ENCODE data around the gene UBASH3A.

UBASH3A gene

DNA sequence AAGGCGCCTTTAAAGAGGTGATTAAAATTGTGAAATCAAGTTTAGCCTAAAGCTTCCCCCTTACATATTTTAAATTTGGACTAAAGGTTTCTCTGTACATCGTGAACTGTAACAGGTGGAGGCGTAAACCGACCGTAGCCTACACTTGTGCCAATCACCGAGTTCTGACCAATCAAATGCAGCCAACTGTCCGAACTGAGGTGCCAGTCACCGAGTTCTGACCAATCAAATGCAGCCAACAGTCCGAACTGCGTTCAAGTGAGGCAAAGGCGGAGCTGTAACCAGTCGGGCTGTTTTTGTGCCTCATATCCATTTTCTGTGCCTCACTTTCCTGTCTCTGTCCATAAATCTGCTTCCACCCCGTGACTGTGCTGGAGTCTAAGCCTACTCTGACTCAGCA is 44.8 kb upstream of the UBASH3A start:
- no peak for DNase-seq
- intact Hi-C loops (cut with DNase I; ENCODE audit: low total_unique reads), result no loop called here

DNA sequence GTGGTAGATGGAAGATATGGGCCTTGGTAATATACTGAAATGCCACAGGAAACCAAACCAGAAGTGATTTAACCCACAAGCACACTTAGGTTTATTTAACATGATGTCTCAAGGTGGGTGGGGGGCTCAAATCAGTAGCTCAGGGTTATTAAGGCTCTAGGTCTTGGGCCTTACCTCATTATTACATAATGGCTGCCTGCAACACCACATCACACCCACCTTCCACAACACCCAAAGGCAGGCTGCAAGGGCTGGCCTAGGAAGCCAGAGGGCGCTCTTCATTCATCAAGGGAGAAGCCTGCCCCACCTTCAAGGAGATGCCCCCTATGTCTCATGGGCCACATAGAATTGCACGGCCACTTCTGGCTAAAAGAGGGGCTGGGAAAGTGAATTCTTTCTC is 43.4 kb upstream of the UBASH3A start:
- peaks cover 0 to 14% (median 12%) of the 10 kb centered on the region in 3 donors for H3K9me3 ChIP-seq
- no peaks in the 10 kb centered on the region for H3K4me1 ChIP-seq
- H3K27me3 ChIP-seq, result peaks cover 0 to 37% of the 10 kb centered on the region in 2 donors
- no peaks in the 10 kb centered on the region for H3K36me3 ChIP-seq
- intact Hi-C loops (cut with DNase I; ENCODE audit: low total_unique reads), result no loop called here
- TF ChIP-seq, protein P1, sequence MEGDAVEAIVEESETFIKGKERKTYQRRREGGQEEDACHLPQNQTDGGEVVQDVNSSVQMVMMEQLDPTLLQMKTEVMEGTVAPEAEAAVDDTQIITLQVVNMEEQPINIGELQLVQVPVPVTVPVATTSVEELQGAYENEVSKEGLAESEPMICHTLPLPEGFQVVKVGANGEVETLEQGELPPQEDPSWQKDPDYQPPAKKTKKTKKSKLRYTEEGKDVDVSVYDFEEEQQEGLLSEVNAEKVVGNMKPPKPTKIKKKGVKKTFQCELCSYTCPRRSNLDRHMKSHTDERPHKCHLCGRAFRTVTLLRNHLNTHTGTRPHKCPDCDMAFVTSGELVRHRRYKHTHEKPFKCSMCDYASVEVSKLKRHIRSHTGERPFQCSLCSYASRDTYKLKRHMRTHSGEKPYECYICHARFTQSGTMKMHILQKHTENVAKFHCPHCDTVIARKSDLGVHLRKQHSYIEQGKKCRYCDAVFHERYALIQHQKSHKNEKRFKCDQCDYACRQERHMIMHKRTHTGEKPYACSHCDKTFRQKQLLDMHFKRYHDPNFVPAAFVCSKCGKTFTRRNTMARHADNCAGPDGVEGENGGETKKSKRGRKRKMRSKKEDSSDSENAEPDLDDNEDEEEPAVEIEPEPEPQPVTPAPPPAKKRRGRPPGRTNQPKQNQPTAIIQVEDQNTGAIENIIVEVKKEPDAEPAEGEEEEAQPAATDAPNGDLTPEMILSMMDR (IDR thresholded peaks at IDR 0.05), result no peak
- DNase-seq, result no peak
- no peak overlapping the region for H3K27ac ChIP-seq
- H3K4me3 ChIP-seq, result no peak overlapping the region

More for the DNA sequence above, 44.8 kb upstream of the UBASH3A start:
- Histone ChIP-seq H3K27ac (no peak overlapping the region), H3K36me3 (no peaks in the 10 kb centered on the region), H3K27me3 (peaks cover 0 to 23% of the 10 kb centered on the region in 2 donors), H3K4me3 (no peak overlapping the region), H3K4me1 (no peaks in the 10 kb centered on the region), H3K9me3 (peaks cover 0 to 19% (median 18%) of the 10 kb centered on the region in 3 donors)
- TF ChIP-seq, protein P1 (IDR thresholded peaks at IDR 0.05), result no peak

DNA sequence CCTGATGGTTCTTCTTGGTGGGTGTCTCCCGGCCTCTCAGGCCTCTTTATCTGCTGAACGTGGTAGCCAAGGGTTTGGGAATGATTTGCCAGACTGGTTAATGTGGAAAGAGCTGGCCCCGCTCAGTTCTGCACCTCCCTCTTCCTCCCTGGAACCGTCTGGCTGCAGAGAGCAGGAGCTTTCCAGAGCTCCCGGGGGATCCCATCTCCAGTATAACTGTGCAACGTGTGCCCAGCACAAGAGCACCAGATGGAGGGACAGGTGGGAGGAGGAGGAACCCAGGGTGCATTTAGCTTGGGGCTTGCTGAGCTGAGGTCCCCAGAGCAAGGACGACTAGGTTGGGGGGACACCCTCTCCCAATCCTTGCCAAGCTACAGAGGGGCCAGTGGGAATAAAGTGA is 42.4 kb upstream of the UBASH3A start:
- intact Hi-C loops (cut with DNase I; ENCODE audit: low total_unique reads), result no loop called here
- DNase-seq, result no peak
- no peaks in the 10 kb centered on the region for H3K36me3 ChIP-seq
- H3K4me1 ChIP-seq, result no peaks in the 10 kb centered on the region
- peaks cover 0 to 8% (median 4%) of the 10 kb centered on the region in 3 donors for H3K9me3 ChIP-seq
- H3K27ac ChIP-seq, result no peak overlapping the region
- no peak overlapping the region for H3K4me3 ChIP-seq
- H3K27me3 ChIP-seq, result peaks cover 0 to 46% of the 10 kb centered on the region in 2 donors
- TF ChIP-seq, protein P1 (IDR thresholded peaks at IDR 0.05), result no peak

DNA sequence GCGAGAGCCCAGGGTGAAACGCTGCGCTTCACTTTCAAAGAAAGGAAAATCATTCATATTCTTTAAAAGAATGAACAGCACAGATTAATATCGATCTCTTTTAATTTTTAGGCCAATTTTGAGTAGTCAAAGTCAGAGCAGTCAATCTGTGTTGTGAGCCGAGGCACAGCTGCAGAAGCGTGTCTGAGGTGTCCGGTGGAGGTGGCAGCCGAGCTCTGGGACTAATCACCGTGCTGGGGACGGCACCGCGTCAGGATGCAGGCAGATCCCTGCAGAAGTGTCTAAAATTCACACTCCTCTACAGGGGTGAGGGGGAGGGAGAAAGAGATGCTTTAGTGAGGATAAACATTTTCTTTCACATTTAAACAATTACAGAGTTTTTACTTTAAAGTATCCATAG is 41.5 kb upstream of the UBASH3A start:
- H3K9me3 ChIP-seq, result peaks cover 0 to 4% (median 4%) of the 10 kb centered on the region in 3 donors
- TF ChIP-seq, protein P1 (IDR thresholded peaks at IDR 0.05), result no peak
- H3K4me3 ChIP-seq, result no peak overlapping the region
- H3K4me1 ChIP-seq, result no peaks in the 10 kb centered on the region
- H3K36me3 ChIP-seq, result no peaks in the 10 kb centered on the region
- H3K27me3 ChIP-seq, result peaks cover 0 to 48% of the 10 kb centered on the region in 2 donors
- DNase-seq, result no peak
- no peak overlapping the region for H3K27ac ChIP-seq
- intact Hi-C loops (cut with DNase I; ENCODE audit: low total_unique reads), result no loop called here

DNA sequence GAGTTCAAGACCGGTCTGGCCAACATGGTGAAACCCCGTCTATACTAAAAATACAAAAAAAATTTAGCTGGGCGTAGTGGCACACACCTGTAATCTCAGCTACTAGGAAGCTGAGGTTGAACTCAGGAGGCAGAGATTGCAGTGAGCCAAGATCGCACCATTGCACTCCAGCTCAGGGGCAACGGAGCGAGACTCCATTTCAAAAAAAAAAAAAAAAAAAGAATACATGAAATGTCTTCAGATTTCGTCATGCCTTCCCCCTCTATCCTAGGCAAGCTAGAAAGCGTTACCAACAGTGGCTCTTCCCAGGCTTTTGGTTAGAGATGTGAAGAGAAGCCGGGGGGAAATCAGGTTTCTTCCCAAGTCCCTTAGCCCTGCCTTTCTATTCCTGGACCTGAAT is 41.0 kb upstream of the UBASH3A start:
- Histone ChIP-seq H3K4me1 (no peaks in the 10 kb centered on the region), H3K9me3 (peaks cover 0 to 3% (median 0%) of the 10 kb centered on the region in 3 donors), H3K4me3 (no peak overlapping the region), H3K27ac (no peak overlapping the region), H3K27me3 (peaks cover 0 to 50% of the 10 kb centered on the region in 2 donors), H3K36me3 (no peaks in the 10 kb centered on the region)
- TF ChIP-seq, protein P1 (IDR thresholded peaks at IDR 0.05), result no peak
- DNase-seq, result no peak
- intact Hi-C loops (cut with DNase I; ENCODE audit: low total_unique reads), result no loop called here

DNA sequence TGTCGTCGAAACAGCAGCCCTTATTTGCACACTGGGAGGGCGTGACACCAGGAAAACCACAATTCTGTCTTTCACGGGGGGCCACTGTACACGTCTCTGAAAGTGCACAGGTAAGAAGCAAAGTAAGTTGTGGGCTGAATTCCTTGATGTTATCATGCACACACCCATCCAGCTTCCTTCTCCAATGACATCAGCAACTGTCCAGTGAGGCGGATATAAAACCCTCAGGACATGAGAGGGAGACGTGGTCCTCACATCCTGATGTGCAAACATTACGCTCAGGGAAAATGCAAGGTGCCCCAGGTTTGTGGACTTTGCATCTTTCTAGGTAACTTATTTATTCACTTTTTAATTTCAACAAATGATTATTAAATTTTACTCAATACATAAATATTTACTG is 40.4 kb upstream of the UBASH3A start:
- H3K9me3 ChIP-seq, result peaks cover 0 to 3% (median 0%) of the 10 kb centered on the region in 3 donors
- intact Hi-C loops (cut with DNase I; ENCODE audit: low total_unique reads), result no loop called here
- no peaks in the 10 kb centered on the region for H3K36me3 ChIP-seq
- no peak overlapping the region for H3K4me3 ChIP-seq
- H3K4me1 ChIP-seq, result no peaks in the 10 kb centered on the region
- H3K27ac ChIP-seq, result no peak overlapping the region
- no peak for DNase-seq
- peaks cover 0 to 44% of the 10 kb centered on the region in 2 donors for H3K27me3 ChIP-seq
- TF ChIP-seq, protein P1 (IDR thresholded peaks at IDR 0.05), result no peak
